Measurements from ENCODE around the gene SLC33A1. TPM values are rescaled to one million over a fixed set of nuclear protein-coding genes. Genes with fewer than 3 reads are reported as not detected.
"Not testable (repeated sequence)": the region's sequence is repeated elsewhere in the genome, so short reads cannot be mapped to it uniquely, and the experiment has no call there.

The SLC33A1 gene
- total and polyA plus RNA-seq, 2 of the 8 experiments (the other 6 are each of a cell fraction or from before 2014, with no cell fraction given) = 15.6 to 24.2 TPM

GRCh38 chr3:155813224-155813623 lies 41.0 kb downstream of the SLC33A1 start:
- FAIRE-seq; H3K56ac ChIP-seq (replicated peaks; ENCODE audit: insufficient read length, low read depth, low read length); H4K91ac ChIP-seq (replicated peaks; ENCODE audit: insufficient read length, low read length); DNase-seq (ENCODE audit: low read depth in 1 of 2, low spot score in 2 of 2); H3K9me3 ChIP-seq (ENCODE audit: insufficient read depth in 2 of 2, low read depth in 1 of 2, low read length in 1 of 2); H2AFZ ChIP-seq (ENCODE audit: low read length); H2BK15ac ChIP-seq (ENCODE audit: low read length); H3K4ac ChIP-seq (replicated peaks; ENCODE audit: insufficient read length, low read depth, low read length); CTCF ChIA-PET (ENCODE audit: partially characterized antibody); POLR2A ChIA-PET (ENCODE audit: partially characterized antibody); H2BK20ac ChIP-seq (ENCODE audit: low read length); H2BK120ac ChIP-seq (replicated peaks; ENCODE audit: low read depth, low read length); H3K79me1 ChIP-seq (ENCODE audit: low read depth, low read length); H3K9ac ChIP-seq (replicated peaks in 1 of 4; ENCODE audit: extremely low read depth in 1 of 4, low read depth in 3 of 4, low read length in 3 of 4); H3K14ac ChIP-seq (ENCODE audit: insufficient read length); H2BK12ac ChIP-seq (ENCODE audit: low read depth, low read length); H3K36me3 ChIP-seq (ENCODE audit: control insufficient read depth in 2 of 4, insufficient read depth in 4 of 4, low read length in 3 of 4); H3K4me1 ChIP-seq (replicated peaks in 1 of 4; ENCODE audit: control insufficient read depth in 3 of 4, insufficient read depth in 4 of 4, low read length in 3 of 4); H3K23ac ChIP-seq (ENCODE audit: insufficient read length); H2AK5ac ChIP-seq (ENCODE audit: low read depth, low read length); H3K79me2 ChIP-seq (ENCODE audit: control insufficient read depth in 1 of 2, insufficient read depth in 2 of 2, low read length in 2 of 2); H3K27ac ChIP-seq (ENCODE audit: low read depth, low read length); H3K23me2 ChIP-seq (ENCODE audit: low read depth, low read length); H3K18ac ChIP-seq (ENCODE audit: extremely low read depth, low read length); H3K27me3 ChIP-seq (replicated peaks in 1 of 4; ENCODE audit: control insufficient read depth in 3 of 4, extremely low read depth in 1 of 4, insufficient read depth in 3 of 4, low read length in 3 of 4); H4K5ac ChIP-seq (ENCODE audit: insufficient read length, low read depth, low read length); H4K20me1 ChIP-seq (replicated peaks in 1 of 2; ENCODE audit: control insufficient read depth in 1 of 2, insufficient read depth in 2 of 2, low read length in 2 of 2); H3K4me2 ChIP-seq (ENCODE audit: insufficient read depth in 1 of 2, low read depth in 2 of 2, low read length in 2 of 2); H3K4me3 ChIP-seq (ENCODE audit: extremely low read depth in 1 of 4, insufficient read depth in 2 of 4, low read depth in 3 of 4, low read length in 4 of 4); H4K8ac ChIP-seq (ENCODE audit: extremely low read depth, insufficient read depth, low read length); H2BK5ac ChIP-seq (ENCODE audit: low read depth, low read length): not testable (repeated sequence)
